NCI-H2196 treated with DMSO at 0.1 percent for 48 hours (cell line): ENCODE data around the gene TSPO.

ENCODE experiments used
- DNase-seq: peaks from one replicate; lab custom pipeline; 2025; ENCODE audit not compliant: unreplicated experiment; lab: John Stamatoyannopoulos, UW

Gene TSPO

DNA sequence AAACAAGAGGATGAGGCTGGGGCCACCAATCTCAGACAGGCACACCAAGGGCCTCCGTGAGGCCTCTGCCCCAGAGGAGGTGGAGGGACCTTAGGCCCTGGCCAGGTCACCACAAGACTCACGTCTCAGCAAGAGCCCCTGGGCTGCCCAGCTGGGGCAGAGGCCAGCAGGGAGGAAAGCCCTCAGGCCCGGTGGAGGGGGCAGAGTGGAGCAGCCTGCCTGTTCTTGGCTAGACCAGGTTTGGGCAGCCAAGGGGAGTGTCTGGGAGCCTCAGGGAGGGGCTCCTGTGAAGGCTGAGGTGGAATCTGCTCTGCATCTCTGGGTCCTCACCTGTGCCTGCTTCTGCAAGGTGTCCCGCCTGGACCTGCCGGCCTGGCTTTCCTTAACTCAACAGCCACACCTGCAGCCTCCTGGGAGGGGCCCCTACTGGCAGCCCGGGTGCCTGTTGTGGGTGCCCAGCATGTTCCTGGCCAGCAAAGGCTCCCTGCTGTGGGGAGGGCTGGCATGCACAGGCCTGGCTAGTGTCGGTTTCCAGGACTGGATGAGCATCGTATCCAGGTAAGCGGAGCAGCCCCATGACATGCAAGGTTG, 23.7 kb downstream of the TSPO start:
- DNase-seq = no peak

DNA sequence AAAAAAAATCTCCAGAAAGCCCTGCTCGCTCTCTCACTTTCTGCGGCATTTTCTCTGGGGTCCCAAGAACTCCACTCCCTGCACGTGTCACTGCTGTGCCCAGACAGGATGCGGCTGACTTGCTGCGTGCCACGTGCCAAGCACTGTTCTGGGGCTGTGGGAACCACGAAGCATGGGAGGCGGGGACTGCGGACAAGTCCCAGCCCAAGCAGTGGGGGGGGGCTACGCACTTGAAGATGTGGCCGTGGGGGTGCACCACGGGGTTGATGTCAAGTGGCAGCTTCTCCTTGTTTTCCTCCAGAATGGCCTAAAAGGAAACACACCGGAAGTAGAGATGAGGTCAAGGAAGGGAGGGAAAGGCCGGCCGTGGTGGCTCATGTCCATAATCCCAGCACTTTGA, 24.7 kb downstream of the TSPO start:
- DNase-seq = no peak

DNA sequence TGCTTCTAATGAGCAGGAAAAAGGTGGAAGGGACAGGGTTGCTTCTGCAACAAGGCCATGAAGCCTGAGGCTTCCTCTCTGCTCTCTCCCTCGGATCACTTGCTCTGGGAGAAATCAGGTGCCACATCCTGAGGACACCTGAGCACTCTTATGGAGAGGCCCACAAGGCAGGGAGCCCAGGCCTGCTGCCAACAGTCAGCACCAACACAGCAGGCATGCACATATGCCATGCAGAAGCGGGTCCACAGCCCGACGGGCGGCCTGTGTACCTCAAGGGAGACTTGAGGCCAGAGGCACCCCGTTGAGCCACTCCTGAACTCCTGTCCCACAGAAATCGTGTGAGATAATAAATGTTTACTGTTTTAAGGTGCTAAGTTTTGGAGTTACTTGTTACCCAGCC, 26.1 kb downstream of the TSPO start:
- no peak for DNase-seq

DNA sequence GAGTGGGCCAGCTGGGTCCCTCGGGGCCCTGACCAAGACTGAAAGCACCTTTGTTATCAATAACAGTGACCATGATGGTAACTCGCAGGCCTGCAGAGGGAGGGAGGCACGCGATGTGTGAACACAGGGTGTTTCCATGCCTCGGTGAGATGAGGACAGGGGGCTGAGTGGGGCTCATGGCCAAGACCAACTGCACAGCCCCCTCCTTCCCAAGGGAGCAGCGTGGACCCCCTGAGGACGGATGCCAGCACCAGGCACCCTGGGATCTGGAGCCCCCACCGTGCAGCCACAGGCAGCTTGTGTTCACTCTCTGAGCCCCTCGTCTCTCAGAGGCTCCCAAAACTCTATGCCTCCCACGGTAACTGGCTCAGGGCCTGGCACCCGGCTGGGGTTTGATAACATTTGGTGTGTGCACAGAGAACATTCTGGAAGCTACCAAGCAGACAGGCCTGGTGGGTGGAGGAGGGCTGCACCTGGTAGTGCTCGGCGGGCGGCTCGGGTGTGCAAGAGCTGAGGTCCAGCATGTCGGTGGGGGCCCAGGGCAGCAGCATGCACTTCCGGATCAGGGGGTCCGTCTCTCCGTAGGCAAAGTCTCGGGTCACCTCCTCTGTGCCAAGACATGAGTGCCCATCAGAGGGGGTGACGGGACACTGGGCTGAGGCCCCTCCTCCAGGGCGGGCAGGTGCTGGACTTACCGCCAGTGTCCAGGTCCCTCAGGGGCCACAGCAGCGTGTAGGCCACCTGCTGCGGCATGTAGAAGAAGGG, 28.0 kb downstream of the TSPO start:
- no peak for DNase-seq

DNA sequence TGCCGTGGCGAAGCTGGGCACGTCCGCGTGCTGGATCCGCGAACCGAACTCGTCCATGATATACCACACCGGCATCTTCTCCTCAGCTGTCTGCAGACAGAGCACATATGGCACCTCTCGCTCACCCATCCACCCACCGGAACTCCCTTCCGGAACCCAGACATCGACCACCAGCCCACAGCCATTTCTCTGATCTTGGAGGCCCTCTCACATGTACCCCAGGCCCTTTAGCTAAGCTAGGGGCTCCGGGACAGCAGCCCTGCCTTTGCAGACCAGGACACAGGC, 28.5 kb downstream of the TSPO start:
- no peak for DNase-seq

DNA sequence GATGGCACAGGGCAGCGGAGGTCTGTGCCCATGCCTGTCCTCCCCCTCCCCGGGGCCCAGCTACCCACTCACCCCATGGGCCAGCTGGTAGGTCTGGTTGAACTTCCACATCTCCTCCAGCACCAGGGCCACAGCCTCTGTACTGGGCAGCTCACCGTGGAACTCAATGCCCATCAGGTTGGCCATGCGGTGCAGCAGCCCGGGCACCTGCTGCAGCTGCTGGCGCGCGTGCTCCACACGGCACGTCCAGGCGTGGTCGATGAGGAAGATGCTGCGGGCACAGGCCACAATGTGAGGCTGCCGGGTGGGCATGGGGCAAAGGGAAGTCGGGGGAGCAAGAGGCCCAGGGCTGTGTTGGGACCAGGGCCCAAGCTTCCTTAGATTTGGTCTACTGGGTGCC, 29.3 kb downstream of the TSPO start:
- DNase-seq = no peak

DNA sequence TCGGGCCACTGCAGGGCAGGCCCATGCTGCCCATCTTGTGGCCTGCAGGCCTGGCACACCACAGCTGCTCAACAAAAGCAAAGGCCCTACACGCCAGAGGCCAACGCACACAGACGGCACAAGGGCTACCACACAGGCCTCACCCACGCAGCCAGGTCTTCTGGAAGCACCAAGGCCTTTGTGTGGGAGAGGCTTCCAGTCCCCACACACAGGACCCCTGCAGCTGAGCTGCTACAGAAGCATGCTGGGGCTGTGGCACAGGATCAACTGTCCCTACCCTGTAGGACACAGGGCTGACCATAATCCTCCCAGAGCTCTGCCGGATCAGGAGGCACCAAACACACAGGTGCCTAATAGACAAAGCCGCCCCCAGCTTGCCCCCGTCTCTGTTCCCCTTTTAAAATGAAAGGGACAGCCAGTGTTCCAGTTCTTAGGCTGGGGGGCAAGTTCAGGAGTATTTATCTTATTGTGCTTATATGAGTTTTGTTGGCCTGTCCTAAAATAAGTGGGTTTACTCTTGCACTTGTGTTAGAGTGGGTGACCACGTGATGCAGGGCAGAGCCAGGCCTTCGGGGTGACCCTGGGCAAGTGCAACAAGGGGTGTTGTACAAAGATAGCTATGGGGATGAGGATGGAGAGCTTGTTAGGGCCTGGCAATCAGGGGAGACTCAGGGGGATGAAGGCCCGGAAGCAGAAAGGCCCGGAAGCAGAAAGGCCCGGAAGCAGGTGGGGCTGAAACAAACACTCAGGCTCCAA, 30.1 kb downstream of the TSPO start:
- DNase-seq = no peak

DNA sequence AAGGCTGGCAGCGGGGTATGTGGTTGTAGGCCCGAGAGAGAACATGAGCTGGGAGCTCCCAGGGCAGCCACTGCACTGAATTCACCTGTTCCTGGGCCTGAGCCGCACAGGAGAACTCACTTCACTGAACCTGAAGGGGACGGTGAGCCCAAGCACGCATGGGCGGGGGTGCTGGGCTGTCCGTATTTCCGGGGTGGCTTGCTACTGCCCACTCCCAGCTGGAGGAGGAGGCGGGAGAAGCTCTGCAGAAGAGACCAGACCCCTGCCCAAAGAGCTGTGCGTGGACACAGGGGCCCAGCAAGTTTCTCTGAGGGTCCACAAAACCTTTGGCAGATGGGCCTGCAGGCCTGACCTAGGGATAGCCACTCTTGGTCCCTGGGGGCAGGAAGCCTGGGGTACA, 30.8 kb downstream of the TSPO start:
- no peak for DNase-seq

DNA sequence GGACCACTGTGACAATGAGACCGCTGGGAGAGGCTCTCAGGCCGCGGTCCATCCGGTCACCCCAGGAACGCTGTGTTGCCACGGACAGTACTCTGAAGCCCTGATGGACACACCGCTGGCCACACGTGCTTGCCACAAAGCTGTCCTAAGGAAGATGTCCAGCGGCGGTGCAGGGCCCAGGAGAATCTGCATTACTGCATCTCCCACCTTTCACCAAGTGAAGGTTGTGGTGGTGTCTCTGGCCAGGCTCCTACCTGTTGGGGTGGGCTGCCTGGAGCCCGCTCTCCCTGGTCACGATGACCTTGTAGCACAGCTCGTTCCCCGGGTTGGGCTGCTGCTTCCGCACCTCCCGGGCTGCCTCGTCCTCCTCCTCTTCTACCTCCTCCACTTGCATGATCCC, 31.4 kb downstream of the TSPO start:
- no peak for DNase-seq

DNA sequence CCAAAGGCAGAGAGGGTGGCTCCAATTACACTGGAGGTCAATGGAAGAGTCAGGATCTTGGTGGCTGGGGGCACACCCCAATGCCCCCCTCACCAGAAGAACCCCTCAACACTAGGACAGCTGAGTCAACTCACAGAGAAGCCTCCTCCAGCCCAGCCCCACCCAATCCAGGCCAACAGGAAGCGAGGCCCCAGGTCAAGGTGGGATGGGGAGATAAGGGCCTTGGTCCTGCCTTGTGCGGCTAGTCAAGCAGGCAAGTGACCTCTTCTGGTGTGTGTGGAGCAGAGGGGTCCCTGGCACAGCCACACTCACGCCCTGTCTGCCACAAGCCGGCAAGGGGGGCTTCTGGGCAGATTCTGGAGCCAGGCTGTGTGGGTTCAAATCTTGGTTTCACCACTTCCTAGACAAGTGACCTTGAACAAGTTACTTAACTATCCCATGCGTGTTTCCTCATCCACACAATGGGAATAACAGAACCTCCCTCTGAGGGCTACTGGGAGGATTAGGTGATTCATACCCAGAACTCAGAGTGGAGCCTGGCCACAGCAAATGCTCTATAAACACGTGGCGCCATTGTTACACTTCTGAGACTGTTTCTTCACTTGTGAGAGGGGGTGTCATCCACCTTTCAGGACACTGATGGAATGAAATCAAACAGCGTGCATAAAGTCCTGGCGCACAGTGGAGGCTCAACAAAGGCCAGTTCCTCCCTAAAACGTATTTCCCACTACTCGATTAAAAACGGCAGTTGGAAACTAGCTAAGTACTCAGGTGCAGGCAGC, 32.3 kb downstream of the TSPO start:
- DNase-seq = no peak

DNA sequence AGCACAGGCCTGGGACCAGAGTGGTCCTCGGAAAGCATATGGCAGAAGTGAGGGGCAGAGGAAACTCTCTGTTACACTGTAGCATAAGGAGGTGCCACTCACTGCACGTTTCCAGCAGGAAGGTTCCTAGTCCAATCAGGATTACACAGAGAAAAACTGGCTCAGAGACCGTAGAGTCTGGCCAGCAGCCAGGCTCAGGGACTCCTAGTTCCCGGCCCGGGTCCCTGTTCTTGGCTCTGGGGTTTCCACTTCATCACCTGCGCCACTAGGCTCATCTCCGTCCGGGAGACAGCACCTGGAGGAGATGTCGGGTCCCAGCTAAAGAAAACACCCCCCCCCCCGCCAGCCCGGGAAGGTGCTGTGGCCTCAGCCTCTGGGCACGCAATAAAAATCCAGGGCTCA, 34.5 kb downstream of the TSPO start:
- DNase-seq = no peak

DNA sequence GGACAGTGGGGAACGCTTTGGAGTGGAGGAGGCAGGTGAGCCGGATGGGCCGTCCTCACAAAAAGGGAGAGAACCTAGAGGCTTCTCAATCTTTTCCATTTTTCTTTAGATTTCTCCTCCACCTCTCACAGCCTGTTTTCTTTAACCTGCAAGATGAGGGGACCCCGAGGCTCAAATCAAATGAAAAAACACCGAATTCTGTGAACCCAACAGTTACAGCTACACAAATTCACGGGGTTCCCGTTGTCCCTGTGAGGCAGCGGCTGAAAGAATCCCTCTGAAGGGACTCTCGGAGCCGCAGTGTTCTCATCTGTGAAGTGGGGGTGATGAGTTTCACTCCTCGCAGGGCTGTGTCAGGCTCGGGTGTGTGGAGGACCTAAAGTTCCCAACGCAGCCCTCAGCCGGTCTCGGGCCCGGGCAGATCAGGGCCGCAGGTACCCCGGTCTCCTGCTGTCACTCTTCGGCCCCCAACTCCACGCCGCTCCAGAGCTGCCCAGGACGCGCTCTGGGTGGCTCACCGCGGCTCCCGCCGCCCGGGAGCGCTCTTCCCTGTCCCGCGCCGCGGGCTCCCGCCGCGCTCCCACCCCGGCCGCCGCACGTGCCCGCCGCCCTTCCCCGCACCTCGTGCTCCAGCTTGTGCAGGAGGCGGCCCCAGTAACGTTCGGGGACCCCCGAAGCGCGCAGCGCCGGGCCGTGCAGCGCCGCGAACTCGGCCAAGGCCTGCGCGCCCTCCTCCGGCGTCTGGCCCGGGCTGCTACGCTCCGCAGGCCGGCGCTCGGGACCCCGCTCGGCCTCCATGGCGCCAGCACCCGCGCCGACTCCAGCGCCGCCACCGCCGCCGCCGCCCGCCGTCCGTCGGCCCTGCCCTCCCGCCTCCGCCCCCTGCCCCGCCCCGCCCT, 35.2 kb downstream of the TSPO start, which contains the start of gene TTLL12:
Gene TTLL12, minus strand, starts transcription at position 863 of the 899 bp plus-strand sequence. Its CDS starts 65 bp downstream, at position 798.
- peak; percentile 23 for DNase-seq

DNA sequence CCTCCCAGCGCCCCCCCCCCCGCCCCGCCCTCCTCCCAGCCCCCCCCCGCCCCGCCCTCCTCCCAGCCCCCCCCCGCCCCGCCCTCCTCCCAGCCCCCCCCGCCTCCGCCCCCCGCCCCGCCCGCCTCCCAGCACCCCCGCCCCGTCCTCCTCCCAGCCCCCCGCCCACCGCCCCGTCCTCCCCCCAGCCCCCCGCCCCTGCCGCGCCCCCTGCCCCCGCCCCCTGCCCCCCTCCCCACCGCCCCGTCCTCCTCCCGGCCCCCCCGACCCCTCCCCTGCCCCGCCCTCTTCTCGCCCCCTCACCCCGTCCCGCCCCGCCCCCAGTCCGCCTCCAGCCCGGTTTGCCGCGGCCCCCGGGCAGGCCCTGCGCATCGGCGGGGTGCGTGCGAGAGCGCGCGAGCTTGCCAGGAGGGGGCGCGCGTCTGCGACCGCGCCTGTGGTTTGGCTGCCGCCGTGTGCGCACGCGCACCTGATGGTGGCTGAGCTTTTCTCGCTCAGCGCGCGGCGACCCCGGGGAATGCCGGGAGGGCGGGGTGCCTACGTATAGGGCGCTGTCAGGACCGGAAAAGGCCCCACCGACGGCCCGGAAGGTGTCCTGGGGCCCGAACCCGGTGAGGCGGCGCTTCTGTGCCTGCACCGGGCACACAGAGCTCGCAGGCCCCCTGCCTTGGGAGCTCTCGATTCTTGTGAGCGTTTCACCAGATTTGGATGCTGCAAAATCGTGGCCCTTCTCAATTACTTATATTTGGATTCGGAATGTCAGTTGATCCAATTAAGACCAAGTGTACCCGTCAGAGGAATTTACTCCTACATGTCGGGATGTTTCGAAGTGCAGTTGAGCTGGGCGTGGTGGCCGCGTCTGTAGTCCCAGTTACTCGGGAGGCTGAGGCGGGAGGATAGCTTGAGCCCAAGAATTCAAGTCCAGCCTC, 36.1 kb downstream of the TSPO start:
- peak; percentile 91 for DNase-seq

DNA sequence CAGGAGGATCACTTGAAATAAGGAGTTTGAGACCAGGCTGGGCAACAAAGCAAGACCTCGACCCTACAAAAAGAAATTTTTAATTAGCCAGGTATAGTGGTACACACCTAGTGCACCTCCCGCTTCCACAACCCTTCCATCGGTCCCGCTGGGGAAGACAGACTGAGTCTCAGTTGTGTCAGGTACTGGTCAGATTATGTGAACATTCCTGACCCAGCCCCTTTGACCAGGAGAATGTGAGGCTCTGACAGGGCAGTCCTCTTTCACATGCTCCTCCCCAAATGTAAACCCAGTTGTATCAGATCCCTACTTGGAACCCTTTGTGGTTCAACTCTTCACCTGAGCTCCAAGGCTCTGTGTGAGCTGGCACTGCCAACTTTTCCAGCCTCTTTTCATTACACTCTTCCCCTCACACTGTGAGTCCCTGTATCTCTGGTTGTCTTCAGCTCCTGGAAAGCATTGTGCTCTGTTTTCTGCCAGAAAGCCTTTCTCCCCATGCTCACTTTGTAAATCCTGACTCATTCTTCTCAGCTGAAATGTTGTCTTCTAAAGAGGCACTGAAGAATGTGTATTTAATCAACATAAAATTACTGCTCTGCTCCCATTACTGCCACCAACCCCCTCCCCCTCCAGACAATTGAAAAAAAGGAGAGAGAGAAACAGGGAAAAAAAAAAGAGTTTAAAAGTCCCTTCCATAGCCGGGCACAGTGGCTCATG, 37.6 kb downstream of the TSPO start:
- DNase-seq = no peak

DNA sequence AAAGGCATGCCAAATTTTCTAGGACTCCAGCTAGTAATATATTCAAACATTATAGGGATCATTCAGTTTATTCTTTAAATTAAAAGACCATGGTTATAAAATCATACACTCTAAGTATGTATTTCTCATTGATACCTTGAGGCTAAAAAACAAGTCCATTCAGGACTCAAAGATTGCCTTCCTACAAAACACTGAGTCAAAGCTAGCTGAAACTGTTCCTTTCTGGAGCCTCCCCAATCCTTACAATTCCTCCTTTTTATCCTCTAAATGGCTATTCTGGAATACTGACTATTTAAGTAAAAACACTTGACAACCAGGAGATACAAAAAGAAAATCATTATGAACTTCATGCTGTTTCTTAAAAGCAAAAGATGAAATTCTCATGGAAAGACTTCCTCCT, 40.5 kb downstream of the TSPO start:
- DNase-seq = no peak

DNA sequence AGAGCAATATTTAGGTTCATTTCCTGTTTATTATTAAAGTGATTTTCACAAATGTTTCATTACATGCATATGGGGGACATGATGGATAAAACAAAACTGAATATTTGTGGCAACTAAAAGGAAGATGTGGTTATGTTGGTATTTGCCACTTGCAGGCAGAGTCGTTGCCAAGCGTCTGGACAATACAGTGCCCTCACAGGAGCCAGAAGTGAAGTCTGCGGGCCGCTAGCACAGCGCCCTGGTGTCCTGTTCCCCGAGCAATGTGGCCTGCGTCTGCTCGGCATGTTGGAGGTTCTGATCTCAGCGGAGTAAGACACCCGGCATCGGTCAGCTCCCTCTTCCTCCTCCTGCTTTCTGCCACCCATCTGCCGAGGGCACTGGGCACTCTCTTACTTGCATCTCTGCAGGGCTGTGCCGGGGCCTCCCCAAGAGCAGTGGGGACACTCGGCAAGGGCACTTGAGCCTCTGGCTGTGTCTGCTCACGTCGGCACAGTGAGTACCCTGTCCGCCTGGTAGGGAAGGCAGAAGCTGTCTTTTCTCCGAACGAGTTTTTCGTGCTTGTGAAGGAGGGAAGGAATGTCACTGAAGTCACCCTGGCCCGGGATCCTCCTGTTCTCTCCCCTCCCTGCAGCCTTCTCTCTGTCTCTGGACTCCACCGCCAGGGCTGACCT, 46.0 kb downstream of the TSPO start:
- DNase-seq = no peak

DNA sequence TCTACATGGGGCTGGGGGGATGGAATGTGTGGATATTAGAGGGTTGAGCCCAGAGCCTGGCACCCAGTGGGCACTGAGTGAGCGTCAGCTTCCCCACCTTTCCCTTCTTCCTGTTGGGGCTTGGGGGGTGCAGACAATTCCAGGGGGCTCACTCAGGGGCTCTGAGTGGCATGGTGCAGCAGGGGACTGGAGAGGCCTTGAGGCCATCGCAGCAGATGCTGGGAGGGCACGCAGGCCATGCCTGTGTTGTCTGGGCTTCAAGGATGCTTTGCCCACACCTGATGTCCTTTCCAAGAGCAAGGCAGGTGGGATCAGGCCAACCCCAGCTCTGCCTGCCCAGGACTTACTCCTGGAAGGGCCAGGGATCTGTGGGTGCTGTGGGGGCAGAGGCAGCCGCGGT, 46.8 kb downstream of the TSPO start:
- DNase-seq = no peak

DNA sequence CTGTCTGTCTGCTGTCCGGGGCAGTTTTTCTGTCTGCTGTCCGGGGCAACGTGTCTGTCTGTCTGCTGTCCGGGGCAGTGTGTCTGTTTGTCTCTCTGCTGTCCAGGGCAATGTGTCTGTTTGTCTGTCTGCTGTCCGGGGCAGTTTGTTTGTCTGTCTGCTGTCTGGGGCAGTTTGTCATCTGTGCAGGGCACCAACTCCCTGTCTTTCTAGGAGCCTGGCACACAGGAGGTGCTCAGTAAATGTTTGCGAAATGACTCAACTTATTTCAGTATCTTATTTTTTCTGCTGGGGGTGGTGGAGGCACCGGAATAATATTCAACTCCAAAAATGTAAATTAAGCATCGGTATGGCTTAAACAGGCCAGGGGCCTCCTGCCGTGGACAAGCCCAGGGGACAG, 47.6 kb downstream of the TSPO start:
- DNase-seq = no peak
